ENCODE data around the gene ZNF598. TPM values are rescaled to one million over a fixed set of nuclear protein-coding genes. Genes with fewer than 3 reads are reported as not detected.
"Not testable (repeated sequence)": the region's sequence is repeated elsewhere in the genome, so short reads cannot be mapped to it uniquely, and the experiment has no call there.

ZNF598 gene
- total RNA-seq, 1 experiment from 2014 or later, result 85.7 TPM

DNA sequence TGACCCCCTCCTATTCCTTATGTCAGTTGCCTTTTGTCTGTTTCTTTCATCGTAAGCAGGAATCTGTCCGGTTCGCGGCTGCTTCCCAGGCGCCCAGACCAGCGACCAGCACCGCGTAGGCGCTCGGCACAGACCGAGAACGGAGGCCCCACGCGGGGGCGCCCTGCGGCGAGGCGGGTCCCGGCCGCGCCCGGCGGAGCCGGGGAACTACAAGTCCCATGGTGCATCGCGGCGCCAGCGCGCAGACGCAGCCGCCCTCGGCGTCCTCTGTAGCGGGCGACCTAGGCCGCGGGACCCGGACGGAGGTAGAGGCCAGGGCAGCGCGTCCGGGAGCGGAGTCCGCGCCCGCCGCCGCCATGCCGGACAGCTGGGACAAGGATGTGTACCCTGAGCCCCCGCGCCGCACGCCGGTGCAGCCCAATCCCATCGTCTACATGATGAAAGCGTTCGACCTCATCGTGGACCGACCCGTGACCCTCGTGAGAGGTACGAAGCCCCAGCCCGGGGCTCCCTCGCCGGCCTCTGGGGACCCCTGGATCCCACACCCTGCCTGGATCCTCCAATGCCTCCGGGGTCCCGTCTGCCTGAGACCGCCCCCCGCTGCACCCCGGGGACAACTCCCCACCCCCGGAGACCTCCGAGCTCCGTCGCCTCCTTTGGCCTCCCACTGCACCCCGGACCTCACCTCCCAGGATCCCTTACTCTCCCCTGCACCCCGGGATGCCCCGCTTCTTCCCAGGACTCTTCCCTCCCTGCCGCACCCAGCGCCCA lies 50.2 kb downstream of the ZNF598 start, which contains the start of gene NDUFB10:
Gene NDUFB10 (plus strand): TSS at position 270 of the 771 bp plus-strand sequence. CDS start 87 bp downstream, at position 357.
- H3K4me3 ChIP-seq (ENCODE audit: low read depth in 2 of 2, low read length in 2 of 2), result peak within 1 kb of the TSS; percentile 75 to 80
- TF ChIP-seq POLR2AphosphoS5 (IDR thresholded peaks at IDR 0.05; ENCODE audit: low read depth, low read length) (peak; percentile 85), SIN3A (IDR thresholded peaks at IDR 0.05; ENCODE audit: borderline replicate concordance, insufficient read depth, low read depth, low read length) (peak; percentile 89; the same call in 1 of the 2 replicates), TCF7L2 (IDR thresholded peaks at IDR 0.05; ENCODE audit: low read depth, low read length) (peak; percentile 44; the same call in 1 of the 2 replicates)
- TF ChIP-seq, protein P1, sequence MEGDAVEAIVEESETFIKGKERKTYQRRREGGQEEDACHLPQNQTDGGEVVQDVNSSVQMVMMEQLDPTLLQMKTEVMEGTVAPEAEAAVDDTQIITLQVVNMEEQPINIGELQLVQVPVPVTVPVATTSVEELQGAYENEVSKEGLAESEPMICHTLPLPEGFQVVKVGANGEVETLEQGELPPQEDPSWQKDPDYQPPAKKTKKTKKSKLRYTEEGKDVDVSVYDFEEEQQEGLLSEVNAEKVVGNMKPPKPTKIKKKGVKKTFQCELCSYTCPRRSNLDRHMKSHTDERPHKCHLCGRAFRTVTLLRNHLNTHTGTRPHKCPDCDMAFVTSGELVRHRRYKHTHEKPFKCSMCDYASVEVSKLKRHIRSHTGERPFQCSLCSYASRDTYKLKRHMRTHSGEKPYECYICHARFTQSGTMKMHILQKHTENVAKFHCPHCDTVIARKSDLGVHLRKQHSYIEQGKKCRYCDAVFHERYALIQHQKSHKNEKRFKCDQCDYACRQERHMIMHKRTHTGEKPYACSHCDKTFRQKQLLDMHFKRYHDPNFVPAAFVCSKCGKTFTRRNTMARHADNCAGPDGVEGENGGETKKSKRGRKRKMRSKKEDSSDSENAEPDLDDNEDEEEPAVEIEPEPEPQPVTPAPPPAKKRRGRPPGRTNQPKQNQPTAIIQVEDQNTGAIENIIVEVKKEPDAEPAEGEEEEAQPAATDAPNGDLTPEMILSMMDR (IDR thresholded peaks at IDR 0.05), result peak; percentile 96
- TF ChIP-seq, protein P2, sequence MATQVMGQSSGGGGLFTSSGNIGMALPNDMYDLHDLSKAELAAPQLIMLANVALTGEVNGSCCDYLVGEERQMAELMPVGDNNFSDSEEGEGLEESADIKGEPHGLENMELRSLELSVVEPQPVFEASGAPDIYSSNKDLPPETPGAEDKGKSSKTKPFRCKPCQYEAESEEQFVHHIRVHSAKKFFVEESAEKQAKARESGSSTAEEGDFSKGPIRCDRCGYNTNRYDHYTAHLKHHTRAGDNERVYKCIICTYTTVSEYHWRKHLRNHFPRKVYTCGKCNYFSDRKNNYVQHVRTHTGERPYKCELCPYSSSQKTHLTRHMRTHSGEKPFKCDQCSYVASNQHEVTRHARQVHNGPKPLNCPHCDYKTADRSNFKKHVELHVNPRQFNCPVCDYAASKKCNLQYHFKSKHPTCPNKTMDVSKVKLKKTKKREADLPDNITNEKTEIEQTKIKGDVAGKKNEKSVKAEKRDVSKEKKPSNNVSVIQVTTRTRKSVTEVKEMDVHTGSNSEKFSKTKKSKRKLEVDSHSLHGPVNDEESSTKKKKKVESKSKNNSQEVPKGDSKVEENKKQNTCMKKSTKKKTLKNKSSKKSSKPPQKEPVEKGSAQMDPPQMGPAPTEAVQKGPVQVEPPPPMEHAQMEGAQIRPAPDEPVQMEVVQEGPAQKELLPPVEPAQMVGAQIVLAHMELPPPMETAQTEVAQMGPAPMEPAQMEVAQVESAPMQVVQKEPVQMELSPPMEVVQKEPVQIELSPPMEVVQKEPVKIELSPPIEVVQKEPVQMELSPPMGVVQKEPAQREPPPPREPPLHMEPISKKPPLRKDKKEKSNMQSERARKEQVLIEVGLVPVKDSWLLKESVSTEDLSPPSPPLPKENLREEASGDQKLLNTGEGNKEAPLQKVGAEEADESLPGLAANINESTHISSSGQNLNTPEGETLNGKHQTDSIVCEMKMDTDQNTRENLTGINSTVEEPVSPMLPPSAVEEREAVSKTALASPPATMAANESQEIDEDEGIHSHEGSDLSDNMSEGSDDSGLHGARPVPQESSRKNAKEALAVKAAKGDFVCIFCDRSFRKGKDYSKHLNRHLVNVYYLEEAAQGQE (IDR thresholded peaks at IDR 0.05; ENCODE audit: insufficient read depth in 1 of 2, low read depth in 2 of 2, low read length in 1 of 2), result no peak
- H3K36me3 ChIP-seq (ENCODE audit: control insufficient read depth, insufficient read depth, low read length), result peaks cover 8% of the 10 kb centered on the region
- peak; percentile 86 for ATAC-seq
- no TSS peak for BruUV-seq (replicated peaks)
- ChIA-PET CTCF (no interaction called here), POLR2A (no interaction called here)
- DNase-seq (ENCODE audit: low read depth, low spot score), result no peak
- no peaks in the 10 kb centered on the region for H3K9me3 ChIP-seq (ENCODE audit: control insufficient read depth, insufficient read depth, low read depth, low read length)
- H3K27me3 ChIP-seq (ENCODE audit: control insufficient read depth, insufficient read depth, low read length), result no peaks in the 10 kb centered on the region
- in situ Hi-C loops (cut with HindIII; ENCODE audit: low pct_unique_long_range_greater_than_20kb, low sequenced_read_pairs) (no loop called here), intact Hi-C loops (cut with micrococcal nuclease; ENCODE audit: unreplicated experiment) (no loop called here)
- peak within 1 kb of the TSS; percentile 83 for H3K27ac ChIP-seq (ENCODE audit: low read length)
- peaks cover 12% of the 10 kb centered on the region for H3K4me1 ChIP-seq (ENCODE audit: control insufficient read depth, insufficient read depth, low read length)

DNA sequence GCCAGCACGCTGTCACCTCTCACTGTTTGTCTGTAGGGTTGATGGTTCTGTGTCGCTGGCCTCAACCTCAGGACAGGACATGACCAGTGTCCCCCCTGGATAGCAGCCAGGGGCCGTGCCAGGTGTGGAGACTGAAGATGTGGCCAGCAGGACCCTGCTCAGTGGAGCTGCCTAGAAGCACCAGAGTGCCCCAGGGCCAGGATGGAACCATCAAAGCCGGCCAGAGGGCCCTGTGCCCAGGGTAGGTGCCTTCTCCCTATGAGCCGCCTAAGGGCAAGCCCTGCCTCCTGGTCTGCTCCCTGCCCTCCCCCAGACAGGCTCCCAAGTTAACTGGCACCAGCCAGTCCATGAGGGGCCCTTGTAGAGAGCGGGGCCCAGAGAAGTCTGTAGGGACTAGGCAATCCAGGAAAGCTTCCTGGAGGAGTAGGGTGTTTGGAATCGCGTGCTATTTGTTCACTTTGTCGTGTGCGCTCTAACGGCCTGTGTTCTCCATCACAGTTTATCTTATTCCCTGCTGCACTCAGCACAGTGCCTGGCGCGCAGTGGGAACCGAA lies 50.8 kb downstream of the ZNF598 start:
- peaks cover 3% of the 10 kb centered on the region for H3K36me3 ChIP-seq (ENCODE audit: control insufficient read depth, insufficient read depth, low read length)
- peaks cover 12% of the 10 kb centered on the region for H3K4me1 ChIP-seq (ENCODE audit: control insufficient read depth, insufficient read depth, low read length)
- peak; percentile 4 for ATAC-seq
- TF ChIP-seq POLR2AphosphoS5 (IDR thresholded peaks at IDR 0.05; ENCODE audit: low read depth, low read length), result no peak
- no peak for TF ChIP-seq SIN3A (IDR thresholded peaks at IDR 0.05; ENCODE audit: borderline replicate concordance, insufficient read depth, low read depth, low read length)
- TF ChIP-seq, protein P1 (IDR thresholded peaks at IDR 0.05), result no peak
- TF ChIP-seq, protein P2 (IDR thresholded peaks at IDR 0.05; ENCODE audit: insufficient read depth in 1 of 2, low read depth in 2 of 2, low read length in 1 of 2), result no peak
- no peak for TF ChIP-seq TCF7L2 (IDR thresholded peaks at IDR 0.05; ENCODE audit: low read depth, low read length)
- H3K27me3 ChIP-seq (ENCODE audit: control insufficient read depth, insufficient read depth, low read length), result no peaks in the 10 kb centered on the region
- intact Hi-C loops (cut with micrococcal nuclease; ENCODE audit: unreplicated experiment) (no loop called here), in situ Hi-C loops (cut with HindIII; ENCODE audit: low pct_unique_long_range_greater_than_20kb, low sequenced_read_pairs) (no loop called here)
- POLR2A ChIA-PET, result no interaction called here
- peak overlapping the region; percentile 75 to 80 for H3K4me3 ChIP-seq (ENCODE audit: low read depth in 2 of 2, low read length in 2 of 2)
- no peaks in the 10 kb centered on the region for H3K9me3 ChIP-seq (ENCODE audit: control insufficient read depth, insufficient read depth, low read depth, low read length)
- CTCF ChIA-PET, result no interaction called here
- no TSS peak for BruUV-seq (replicated peaks)
- no peak for DNase-seq (ENCODE audit: low read depth, low spot score)
- H3K27ac ChIP-seq (ENCODE audit: low read length), result peak overlapping the region; percentile 83

DNA sequence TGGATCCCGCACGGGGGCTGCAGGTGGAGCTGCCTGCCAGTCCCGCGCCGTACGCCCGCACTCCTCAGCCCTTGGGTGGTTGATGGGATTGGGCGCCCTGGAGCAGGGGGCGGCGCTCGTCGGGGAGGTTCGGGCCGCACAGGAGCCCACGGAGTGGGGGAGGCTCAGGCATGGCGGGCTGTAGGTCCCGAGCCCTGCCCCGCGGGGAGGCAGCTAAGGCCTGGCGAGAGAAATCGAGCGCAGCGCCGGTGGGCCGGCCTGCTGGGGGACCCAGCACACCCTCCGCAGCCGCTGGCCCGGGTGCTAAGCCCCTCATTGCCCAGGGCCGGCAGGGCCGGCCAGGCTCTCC lies 51.5 kb downstream of the ZNF598 start:
- H3K27me3 ChIP-seq (ENCODE audit: control insufficient read depth, insufficient read depth, low read length); POLR2A ChIA-PET; H3K36me3 ChIP-seq (ENCODE audit: control insufficient read depth, insufficient read depth, low read length); H3K9me3 ChIP-seq (ENCODE audit: control insufficient read depth, insufficient read depth, low read depth, low read length); H3K27ac ChIP-seq (ENCODE audit: low read length); in situ Hi-C loops (cut with HindIII; ENCODE audit: low pct_unique_long_range_greater_than_20kb, low sequenced_read_pairs); intact Hi-C loops (cut with micrococcal nuclease; ENCODE audit: unreplicated experiment); ATAC-seq; DNase-seq (ENCODE audit: low read depth, low spot score); BruUV-seq (replicated peaks); H3K4me3 ChIP-seq (ENCODE audit: low read depth in 2 of 2, low read length in 2 of 2): not testable (repeated sequence)
- CTCF ChIA-PET, result interaction anchor here (0.8 kb wide), 1 partner anchor 18 kb away, joined by 3 read pairs; no protein-coding TSS in a partner anchor
- H3K4me1 ChIP-seq (ENCODE audit: control insufficient read depth, insufficient read depth, low read length), result peaks cover 12% of the 10 kb centered on the region
